GM21423 (cell line): ENCODE data around the gene SVOP.
"Not testable (repeated sequence)": the region's sequence is repeated elsewhere in the genome, so short reads cannot be mapped to it uniquely, and the experiment has no call there.

Experiments
- ATAC-seq: cut with Tn5 transposase; IDR thresholded peaks from one replicate; pipeline ENCODE4 v1.9.1; 2021; ENCODE audit warnings: mild to moderate bottlenecking, moderate library complexity; ENCODE audit not compliant: unreplicated experiment

Gene SVOP

GRCh38 chr12:109033239-109034196, 12.7 kb upstream of the SVOP start:
- no peak for ATAC-seq

GRCh38 chr12:109029411-109029810, 8.5 kb upstream of the SVOP start:
- ATAC-seq, result no peak

GRCh38 chr12:109028624-109029023, 7.8 kb upstream of the SVOP start:
- ATAC-seq, result not testable (repeated sequence)

DNA sequence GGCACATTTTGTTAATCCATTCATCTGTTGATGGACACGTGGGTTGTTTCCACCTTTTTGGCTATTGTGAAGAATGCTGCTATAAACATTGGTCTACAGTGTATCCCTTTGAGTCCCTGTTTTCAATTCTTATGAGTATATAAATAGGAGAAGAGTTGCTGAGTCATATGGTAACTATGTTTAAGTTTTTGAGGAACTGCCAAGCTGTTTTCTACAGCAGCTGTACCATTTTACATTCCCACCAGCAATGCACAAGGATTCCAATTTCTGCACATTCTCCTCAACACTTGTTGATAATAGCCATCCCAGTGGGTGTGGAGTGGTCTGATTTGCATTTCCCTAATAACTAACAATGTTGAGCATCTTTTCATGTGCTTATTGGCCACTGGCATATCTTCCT, 6.9 kb upstream of the SVOP start:
- ATAC-seq, result no peak

DNA sequence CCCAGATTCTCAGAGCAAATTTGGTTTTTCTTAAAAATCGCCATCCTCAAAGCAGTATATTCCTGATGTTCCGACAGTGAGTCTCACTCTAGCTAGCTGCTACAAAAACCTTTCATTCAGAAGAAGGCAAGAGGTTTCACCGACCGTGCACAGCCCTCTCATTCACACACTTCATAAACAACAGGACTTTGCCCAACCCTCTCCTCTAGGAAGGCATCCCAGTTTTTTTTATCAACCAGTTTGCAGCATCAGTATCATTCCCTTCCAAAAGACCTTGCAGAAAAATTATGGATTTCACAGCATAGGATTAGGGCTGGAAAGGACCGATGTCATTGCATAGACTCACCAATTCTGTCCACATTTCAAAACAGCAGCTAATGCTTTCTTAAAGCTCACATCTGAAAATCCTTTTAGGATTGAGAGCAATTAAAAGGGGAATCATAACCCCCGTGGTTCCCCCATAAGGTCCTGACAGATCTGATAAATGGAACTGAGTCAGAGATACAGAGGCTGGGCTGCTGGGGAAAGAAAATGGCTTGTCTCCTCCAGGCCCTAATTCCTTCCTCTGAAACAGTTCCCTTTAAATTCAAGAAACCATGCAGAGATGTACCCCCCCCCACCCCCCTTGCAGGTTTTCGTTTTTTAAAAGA, 597 bp downstream of the SVOP start:
- ATAC-seq, result no peak

DNA sequence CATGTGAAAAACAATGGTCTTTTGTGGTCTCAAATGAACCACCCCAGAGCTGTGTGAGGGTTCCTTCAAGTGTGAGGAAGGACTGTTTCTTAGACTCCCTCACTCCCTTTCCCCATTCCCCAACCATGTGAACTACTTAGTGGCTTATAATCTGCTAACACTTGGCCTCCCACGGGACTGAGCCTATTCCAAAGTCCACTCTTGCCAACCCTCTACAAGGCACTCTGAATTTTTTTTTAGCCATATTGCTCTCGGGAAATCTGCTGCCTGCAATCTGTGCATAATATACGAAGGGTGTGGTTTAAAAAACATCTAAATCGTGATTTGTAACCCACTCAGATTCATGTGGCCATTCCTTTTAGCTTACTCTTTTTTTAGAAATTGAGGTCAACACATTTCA, 2.6 kb downstream of the SVOP start:
- no peak for ATAC-seq

- no peak for ATAC-seq
Measured at GRCh38 chr12:109016978-109017377, 3.9 kb downstream of the SVOP start.

- ATAC-seq, result no peak
Measured at GRCh38 chr12:109016016-109016415, 4.9 kb downstream of the SVOP start.

- no peak for ATAC-seq
Measured at GRCh38 chr12:109014984-109015765, 5.7 kb downstream of the SVOP start.

GRCh38 chr12:109010259-109010658, 10.6 kb downstream of the SVOP start:
- ATAC-seq, result no peak

DNA sequence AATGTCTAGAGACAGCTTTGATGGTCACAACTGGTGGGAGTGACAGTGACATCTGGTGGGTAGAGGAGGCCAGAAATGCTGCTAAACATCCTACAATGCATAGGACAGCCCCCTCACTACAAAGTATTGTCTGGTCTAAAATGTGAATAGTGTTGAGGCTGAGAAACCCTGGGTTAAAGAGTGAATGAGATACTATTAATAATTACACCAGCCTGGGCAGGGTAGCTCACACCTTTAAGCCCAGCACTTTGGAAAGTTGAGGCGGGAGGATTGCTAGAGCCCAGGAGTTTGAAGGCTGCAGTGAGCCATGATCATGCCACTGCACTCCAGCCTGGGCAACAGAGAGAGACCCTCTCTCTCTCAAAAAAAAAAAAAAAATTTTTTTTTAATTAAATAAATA, 11.1 kb downstream of the SVOP start:
- ATAC-seq, result no peak

- no peak for ATAC-seq
Measured at GRCh38 chr12:109004017-109004416, 16.9 kb downstream of the SVOP start.

GRCh38 chr12:108996320-108996719, 24.5 kb downstream of the SVOP start:
- no peak for ATAC-seq

DNA sequence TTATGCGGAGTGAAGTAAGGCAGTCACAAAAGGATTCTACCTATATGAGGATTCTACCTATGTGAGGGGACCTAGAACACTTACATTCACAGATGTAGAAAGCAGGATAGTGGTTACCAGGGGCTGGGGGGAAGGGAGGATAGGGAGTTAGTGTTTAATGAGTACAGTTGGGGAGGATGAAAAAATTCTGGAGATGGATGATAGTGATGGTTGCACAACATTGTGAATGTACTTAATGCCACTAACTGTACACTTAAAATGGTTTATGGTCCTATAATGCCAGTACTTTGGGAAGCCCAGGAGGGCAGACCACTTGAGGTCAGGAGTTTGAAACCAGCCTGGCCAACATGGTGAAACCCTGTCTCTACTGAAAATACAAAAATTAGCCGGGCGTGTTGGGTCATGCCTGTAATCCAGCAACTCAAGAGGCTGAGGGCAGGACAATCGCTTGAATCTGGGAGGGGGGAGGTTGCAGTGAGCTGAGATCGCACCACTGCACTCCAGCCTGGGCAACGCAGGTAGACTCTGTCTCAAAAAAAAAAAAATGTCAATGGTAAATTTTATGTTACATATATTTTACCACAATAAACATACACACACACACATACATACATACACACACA, 25.4 kb downstream of the SVOP start:
- no peak for ATAC-seq

- not testable (repeated sequence) for ATAC-seq
Measured at GRCh38 chr12:108990103-108990502, 30.8 kb downstream of the SVOP start.

DNA sequence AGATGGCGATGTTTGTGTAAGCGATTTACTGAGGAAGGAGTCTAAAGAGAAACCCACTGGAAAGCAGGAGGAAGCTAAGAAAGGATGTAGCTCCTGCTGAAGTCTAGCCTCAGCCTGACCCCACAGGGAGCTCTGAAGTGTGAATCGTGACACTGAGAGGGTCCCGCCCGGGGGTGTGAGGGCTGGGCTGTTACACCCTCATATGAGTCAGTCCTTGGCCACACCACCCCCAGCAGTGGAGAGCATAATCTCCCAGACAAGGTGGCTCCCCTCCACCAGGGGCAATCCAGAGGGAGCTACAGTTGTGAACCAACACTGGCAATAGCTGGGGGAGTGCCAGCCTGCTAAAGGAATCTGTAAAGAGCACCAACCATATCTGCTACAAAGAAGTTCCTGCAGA, 31.5 kb downstream of the SVOP start:
- ATAC-seq, result no peak

GRCh38 chr12:108985750-108986149, 35.1 kb downstream of the SVOP start:
- ATAC-seq, result no peak

GRCh38 chr12:108983227-108983626, 37.6 kb downstream of the SVOP start:
- no peak for ATAC-seq

GRCh38 chr12:108982621-108983219, 38.1 kb downstream of the SVOP start:
- ATAC-seq, result no peak

DNA sequence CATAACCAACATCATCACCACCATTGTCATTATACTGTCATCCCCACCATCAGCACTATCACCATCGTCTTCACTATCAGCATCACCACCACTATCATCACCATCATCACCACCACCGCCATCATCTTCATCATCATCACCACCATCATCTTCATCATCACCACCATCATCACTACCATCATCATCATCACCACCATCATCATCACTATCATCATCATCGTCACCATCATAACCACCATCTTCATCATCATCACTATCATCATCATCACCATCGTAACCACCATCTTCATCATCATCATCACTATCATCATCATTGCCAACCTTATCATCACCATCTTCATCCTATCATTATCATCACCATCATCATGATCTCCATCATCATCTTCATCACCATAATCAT, 39.0 kb downstream of the SVOP start:
- no peak for ATAC-seq
